ENCODE results near the gene NPIPA7.
"Not testable (repeated sequence)": the region's sequence is repeated elsewhere in the genome, so short reads cannot be mapped to it uniquely, and the experiment has no call there.

Gene NPIPA7

DNA sequence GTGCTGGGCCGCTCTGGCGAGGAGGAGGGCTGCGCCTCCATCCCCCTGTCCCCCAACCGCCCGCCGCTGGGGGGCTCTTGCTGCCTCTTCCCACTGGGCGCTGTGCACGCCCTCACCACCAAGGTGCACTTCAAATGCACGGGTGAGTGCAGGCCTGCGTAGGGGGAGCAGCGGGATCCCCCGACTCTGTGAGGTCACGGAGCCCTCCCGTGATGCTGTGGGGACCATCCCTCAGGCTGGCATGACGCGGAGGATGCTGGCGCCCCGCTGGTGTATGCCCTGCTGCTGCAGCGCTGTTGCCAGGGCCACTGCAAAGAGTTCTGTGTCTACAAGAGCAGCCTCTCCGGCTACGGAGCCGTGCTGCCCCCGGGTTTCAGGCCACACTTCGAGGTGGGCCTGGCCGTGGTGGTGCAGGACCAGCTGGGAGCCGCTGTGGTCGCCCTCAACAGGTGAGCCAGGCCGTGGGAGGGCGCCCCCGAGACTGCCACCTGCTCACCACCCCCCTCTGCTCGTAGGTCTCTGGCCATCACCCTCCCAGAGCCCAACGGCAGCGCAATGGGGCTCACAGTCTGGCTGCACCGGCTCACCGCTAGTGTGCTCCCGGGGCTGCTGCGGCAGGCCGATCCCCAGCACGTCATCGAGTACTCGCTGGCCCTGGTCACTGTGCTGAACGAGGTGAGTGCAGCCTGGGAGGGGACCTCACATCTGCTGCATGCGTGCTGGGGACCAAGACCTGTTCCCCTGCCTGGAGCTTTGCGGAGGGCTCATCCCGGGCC, 9.7 kb upstream of the NPIPA7 start:
- 89 to 91% methylated on average over 6 to 10 of the region's 45 CpGs for WGBS, 2 experiments (ENCODE audit: insufficient coverage in 2 of 2)
- H3K27ac ChIP-seq (ENCODE audit: low read depth, low read length, severe bottlenecking); H3K36me3 ChIP-seq (ENCODE audit: control insufficient read depth, insufficient read depth, low read length); H3K4me1 ChIP-seq (ENCODE audit: control insufficient read depth, insufficient read depth, low read length, poor library complexity, severe bottlenecking); H3K4me3 ChIP-seq (ENCODE audit: extremely low read depth, insufficient read depth, low read length, poor library complexity, severe bottlenecking); H3K9me3 ChIP-seq (ENCODE audit: control insufficient read depth, low read length): not testable (repeated sequence)

DNA sequence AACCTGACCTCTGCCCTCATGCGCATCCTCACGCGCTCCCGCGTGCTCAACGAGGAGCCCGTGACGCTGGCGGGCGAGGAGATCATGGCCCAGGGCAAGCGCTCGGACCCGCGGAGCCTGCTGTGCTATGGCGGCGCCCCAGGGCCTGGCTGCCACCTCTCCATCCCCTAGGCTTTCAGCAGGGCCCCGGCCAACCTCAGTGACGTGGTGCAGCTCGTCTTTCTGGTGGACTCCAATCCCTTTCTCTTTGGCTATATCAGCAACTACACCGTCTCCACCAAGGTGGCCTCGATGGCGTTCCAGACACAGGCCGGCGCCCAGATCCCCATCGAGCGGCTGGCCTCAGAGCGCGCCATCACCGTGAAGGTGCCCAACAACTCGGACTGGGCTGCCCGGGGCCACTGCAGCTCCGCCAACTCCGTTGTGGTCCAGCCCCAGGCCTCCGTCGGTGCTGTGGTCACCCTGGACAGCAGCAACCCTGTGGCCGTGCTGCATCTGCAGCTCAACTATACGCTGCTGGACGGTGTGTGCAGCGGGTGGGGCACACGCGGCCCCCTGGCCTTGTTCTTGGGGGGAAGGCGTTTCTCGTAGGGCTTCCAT, 7.7 kb upstream of the NPIPA7 start:
- not testable (repeated sequence) for H3K4me3 ChIP-seq (ENCODE audit: extremely low read depth, insufficient read depth, low read length, poor library complexity, severe bottlenecking); H3K9me3 ChIP-seq (ENCODE audit: control insufficient read depth, low read length); H3K36me3 ChIP-seq (ENCODE audit: control insufficient read depth, insufficient read depth, low read length); H3K4me1 ChIP-seq (ENCODE audit: control insufficient read depth, insufficient read depth, low read length, poor library complexity, severe bottlenecking); H3K27ac ChIP-seq (ENCODE audit: low read depth, low read length, severe bottlenecking)
- WGBS, 2 experiments (ENCODE audit: insufficient coverage in 2 of 2) = 90% methylated on average over 2 of the region's 43 CpGs; no CpG with 5 or more reads in 1 of the 2 experiments

DNA sequence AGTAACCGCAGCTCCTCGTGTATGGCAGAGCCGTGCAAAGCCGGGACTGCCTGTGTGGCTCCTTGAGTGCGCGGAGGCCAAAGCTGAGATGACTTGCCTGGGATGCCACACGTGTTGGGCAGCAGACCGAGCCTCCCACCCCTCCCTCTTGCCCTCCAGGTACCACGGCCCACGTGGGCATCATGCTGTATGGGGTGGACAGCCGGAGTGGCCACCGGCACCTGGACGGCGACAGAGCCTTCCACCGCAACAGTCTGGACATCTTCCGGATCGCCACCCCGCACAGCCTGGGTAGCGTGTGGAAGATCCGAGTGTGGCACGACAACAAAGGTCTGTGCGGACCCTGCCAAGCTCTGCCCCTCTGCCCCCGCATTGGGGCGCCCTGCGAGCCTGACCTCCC, 4.7 kb upstream of the NPIPA7 start:
- H3K27ac ChIP-seq (ENCODE audit: low read depth, low read length, severe bottlenecking); H3K36me3 ChIP-seq (ENCODE audit: control insufficient read depth, insufficient read depth, low read length); H3K9me3 ChIP-seq (ENCODE audit: control insufficient read depth, low read length); H3K4me1 ChIP-seq (ENCODE audit: control insufficient read depth, insufficient read depth, low read length, poor library complexity, severe bottlenecking); H3K4me3 ChIP-seq (ENCODE audit: extremely low read depth, insufficient read depth, low read length, poor library complexity, severe bottlenecking): not testable (repeated sequence)
- no CpG with 5 or more reads among the region's 25 CpGs for WGBS, 2 experiments (ENCODE audit: insufficient coverage in 2 of 2)

GRCh38 chr16:16399685-16400084, 20.7 kb downstream of the NPIPA7 start:
- no CpG with 5 or more reads among the region's 6 CpGs for WGBS, 2 experiments (ENCODE audit: insufficient coverage in 2 of 2)
- H3K4me1 ChIP-seq (ENCODE audit: control insufficient read depth, insufficient read depth, low read length, poor library complexity, severe bottlenecking); H3K36me3 ChIP-seq (ENCODE audit: control insufficient read depth, insufficient read depth, low read length); H3K4me3 ChIP-seq (ENCODE audit: extremely low read depth, insufficient read depth, low read length, poor library complexity, severe bottlenecking); H3K27ac ChIP-seq (ENCODE audit: low read depth, low read length, severe bottlenecking); H3K9me3 ChIP-seq (ENCODE audit: control insufficient read depth, low read length): not testable (repeated sequence)

DNA sequence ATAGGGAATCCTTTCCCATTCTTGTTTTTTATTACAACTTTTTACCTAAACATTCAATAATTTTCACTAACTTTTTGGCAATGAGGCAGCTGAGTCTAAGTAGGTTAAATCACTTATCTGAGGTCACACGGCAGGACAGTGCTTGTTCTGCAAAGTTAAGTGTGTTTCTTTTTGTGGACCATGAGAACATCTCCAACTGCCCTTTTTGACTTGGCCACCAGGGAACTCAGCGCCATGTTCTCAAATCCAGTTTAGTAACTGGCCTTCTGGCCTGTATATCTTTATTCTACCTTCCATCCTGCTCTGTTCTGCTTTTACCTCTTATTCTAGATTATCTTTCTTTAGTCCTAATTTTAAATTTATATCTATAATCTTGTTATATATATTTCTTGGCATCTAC, 23.4 kb downstream of the NPIPA7 start:
- WGBS, 2 experiments (ENCODE audit: insufficient coverage in 2 of 2) = no CpG with 5 or more reads among the region's 2 CpGs
- H3K27ac ChIP-seq (ENCODE audit: low read depth, low read length, severe bottlenecking); H3K4me3 ChIP-seq (ENCODE audit: extremely low read depth, insufficient read depth, low read length, poor library complexity, severe bottlenecking); H3K4me1 ChIP-seq (ENCODE audit: control insufficient read depth, insufficient read depth, low read length, poor library complexity, severe bottlenecking); H3K36me3 ChIP-seq (ENCODE audit: control insufficient read depth, insufficient read depth, low read length); H3K9me3 ChIP-seq (ENCODE audit: control insufficient read depth, low read length): not testable (repeated sequence)

- no CpG with 5 or more reads among the region's 1 CpG for WGBS, 2 experiments (ENCODE audit: insufficient coverage in 2 of 2)
- not testable (repeated sequence) for H3K36me3 ChIP-seq (ENCODE audit: control insufficient read depth, insufficient read depth, low read length); H3K9me3 ChIP-seq (ENCODE audit: control insufficient read depth, low read length); H3K27ac ChIP-seq (ENCODE audit: low read depth, low read length, severe bottlenecking); H3K4me1 ChIP-seq (ENCODE audit: control insufficient read depth, insufficient read depth, low read length, poor library complexity, severe bottlenecking); H3K4me3 ChIP-seq (ENCODE audit: extremely low read depth, insufficient read depth, low read length, poor library complexity, severe bottlenecking)
Measured at GRCh38 chr16:16404283-16404682, 25.3 kb downstream of the NPIPA7 start.

GRCh38 chr16:16405421-16405820, 26.5 kb downstream of the NPIPA7 start:
- H3K4me3 ChIP-seq (ENCODE audit: extremely low read depth, insufficient read depth, low read length, poor library complexity, severe bottlenecking); H3K36me3 ChIP-seq (ENCODE audit: control insufficient read depth, insufficient read depth, low read length); H3K27ac ChIP-seq (ENCODE audit: low read depth, low read length, severe bottlenecking); H3K9me3 ChIP-seq (ENCODE audit: control insufficient read depth, low read length); H3K4me1 ChIP-seq (ENCODE audit: control insufficient read depth, insufficient read depth, low read length, poor library complexity, severe bottlenecking): not testable (repeated sequence)
- WGBS, 2 experiments (ENCODE audit: insufficient coverage in 2 of 2) = no CpG with 5 or more reads among the region's 5 CpGs

DNA sequence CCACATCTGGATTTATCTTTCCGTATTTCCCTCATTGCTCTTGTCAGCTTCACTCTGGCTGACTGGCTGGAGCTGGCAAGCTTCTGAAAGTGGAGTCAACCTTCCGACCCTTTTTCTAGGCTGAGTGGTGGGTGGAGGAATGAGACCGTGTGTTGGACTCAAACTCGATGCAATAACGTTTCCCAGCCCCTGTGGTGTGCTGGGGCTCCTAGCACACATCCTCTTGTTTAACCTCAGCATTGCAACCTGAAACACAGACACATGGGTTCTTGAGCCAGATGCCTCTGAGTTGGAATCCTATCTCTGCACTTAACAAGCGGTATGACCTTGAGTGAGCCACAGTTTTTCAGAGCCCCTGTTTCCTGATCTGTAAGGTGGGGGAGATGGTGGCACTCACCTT, 29.5 kb downstream of the NPIPA7 start:
- H3K4me1 ChIP-seq (ENCODE audit: control insufficient read depth, insufficient read depth, low read length, poor library complexity, severe bottlenecking); H3K4me3 ChIP-seq (ENCODE audit: extremely low read depth, insufficient read depth, low read length, poor library complexity, severe bottlenecking); H3K36me3 ChIP-seq (ENCODE audit: control insufficient read depth, insufficient read depth, low read length); H3K27ac ChIP-seq (ENCODE audit: low read depth, low read length, severe bottlenecking); H3K9me3 ChIP-seq (ENCODE audit: control insufficient read depth, low read length): not testable (repeated sequence)
- no CpG with 5 or more reads among the region's 6 CpGs for WGBS, 2 experiments (ENCODE audit: insufficient coverage in 2 of 2)

GRCh38 chr16:16413773-16414172, 34.8 kb downstream of the NPIPA7 start:
- H3K4me3 ChIP-seq (ENCODE audit: extremely low read depth, insufficient read depth, low read length, poor library complexity, severe bottlenecking); H3K27ac ChIP-seq (ENCODE audit: low read depth, low read length, severe bottlenecking); H3K4me1 ChIP-seq (ENCODE audit: control insufficient read depth, insufficient read depth, low read length, poor library complexity, severe bottlenecking); H3K9me3 ChIP-seq (ENCODE audit: control insufficient read depth, low read length); H3K36me3 ChIP-seq (ENCODE audit: control insufficient read depth, insufficient read depth, low read length): not testable (repeated sequence)
- WGBS, 2 experiments (ENCODE audit: insufficient coverage in 2 of 2) = no CpG with 5 or more reads among the region's 1 CpG

DNA sequence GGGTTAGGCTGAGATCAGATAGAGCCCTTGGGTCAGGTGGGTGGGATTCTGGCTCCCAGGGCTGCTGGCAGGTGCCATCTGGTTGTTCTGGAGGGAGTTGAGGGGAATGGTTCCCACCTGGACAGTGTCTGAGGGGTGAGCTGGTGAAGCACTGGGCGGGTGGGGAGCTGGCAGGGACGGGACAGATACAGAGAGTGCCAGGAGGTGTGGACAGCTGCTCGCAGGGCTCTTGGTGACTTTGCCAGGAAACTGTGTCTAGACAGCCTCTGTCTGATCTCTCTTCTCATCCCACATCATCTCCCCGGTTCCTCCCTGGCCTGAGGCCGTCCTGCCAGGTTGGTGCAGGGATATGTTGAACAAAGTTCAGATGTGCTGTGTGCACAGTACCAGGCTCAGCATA, 38.1 kb downstream of the NPIPA7 start:
- not testable (repeated sequence) for H3K36me3 ChIP-seq (ENCODE audit: control insufficient read depth, insufficient read depth, low read length); H3K4me1 ChIP-seq (ENCODE audit: control insufficient read depth, insufficient read depth, low read length, poor library complexity, severe bottlenecking); H3K4me3 ChIP-seq (ENCODE audit: extremely low read depth, insufficient read depth, low read length, poor library complexity, severe bottlenecking); H3K9me3 ChIP-seq (ENCODE audit: control insufficient read depth, low read length); H3K27ac ChIP-seq (ENCODE audit: low read depth, low read length, severe bottlenecking)
- WGBS, 2 experiments (ENCODE audit: insufficient coverage in 2 of 2) = no CpG with 5 or more reads among the region's 5 CpGs

DNA sequence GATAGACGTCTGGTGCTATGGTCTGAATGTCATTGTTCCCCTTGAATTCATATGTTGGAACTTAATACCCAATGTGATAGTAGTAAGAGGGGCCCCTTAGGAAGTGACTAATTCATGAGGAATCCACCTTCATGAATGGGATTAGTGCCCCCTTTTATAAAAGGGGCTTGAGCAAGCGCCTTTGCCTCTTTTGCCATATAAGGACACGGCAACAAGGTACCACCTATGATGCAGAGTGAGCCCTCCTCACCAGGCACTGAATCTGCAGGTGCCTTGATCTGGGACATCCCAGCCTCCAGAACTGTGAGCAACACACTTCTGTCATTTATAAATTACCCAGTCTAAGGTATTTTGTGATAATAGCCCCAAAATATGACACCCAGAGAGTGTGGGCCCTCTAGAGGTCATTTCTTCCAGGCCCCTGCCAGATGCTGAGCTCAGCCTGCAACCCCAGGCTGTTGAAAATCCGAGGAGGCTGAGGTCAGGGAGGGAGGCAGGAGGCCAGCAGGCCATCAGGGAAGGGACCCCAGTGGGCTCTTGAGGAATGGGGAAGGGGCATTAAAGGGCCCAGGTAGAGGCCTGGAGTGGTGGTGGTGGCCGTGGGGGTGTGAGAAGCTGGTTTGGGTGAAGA, 39.1 kb downstream of the NPIPA7 start:
- H3K27ac ChIP-seq (ENCODE audit: low read depth, low read length, severe bottlenecking); H3K9me3 ChIP-seq (ENCODE audit: control insufficient read depth, low read length); H3K4me3 ChIP-seq (ENCODE audit: extremely low read depth, insufficient read depth, low read length, poor library complexity, severe bottlenecking); H3K36me3 ChIP-seq (ENCODE audit: control insufficient read depth, insufficient read depth, low read length); H3K4me1 ChIP-seq (ENCODE audit: control insufficient read depth, insufficient read depth, low read length, poor library complexity, severe bottlenecking): not testable (repeated sequence)
- no CpG with 5 or more reads among the region's 5 CpGs for WGBS, 2 experiments (ENCODE audit: insufficient coverage in 2 of 2)
